Tibial nerve (tissue), 3 donors: ENCODE results near the gene OR10V1.

ENCODE experiments used
- POLR2A ChIP-seq, 2 donors: fragments of 450-650 bp; IDR thresholded peaks; one replicate each; pipeline ENCODE4 v1.6.1; 2017; ENCODE audit warnings: antibody characterized with exemption in 2 of 2, mild to moderate bottlenecking in 2 of 2, moderate library complexity in 2 of 2
- TF ChIP-seq, protein P1 (sequence below), 5 experiments: fragments of 200-600 bp in 3 of 5; fragments of 450-650 bp in 2 of 5; sonication (generic) in 3 of 5; IDR thresholded peaks; one replicate each; pipeline ENCODE4 v1.5.1; 2016 to 2019; ENCODE audit warnings: antibody characterized with exemption in 5 of 5, mild to moderate bottlenecking in 3 of 5, moderate library complexity in 2 of 5

DNA sequence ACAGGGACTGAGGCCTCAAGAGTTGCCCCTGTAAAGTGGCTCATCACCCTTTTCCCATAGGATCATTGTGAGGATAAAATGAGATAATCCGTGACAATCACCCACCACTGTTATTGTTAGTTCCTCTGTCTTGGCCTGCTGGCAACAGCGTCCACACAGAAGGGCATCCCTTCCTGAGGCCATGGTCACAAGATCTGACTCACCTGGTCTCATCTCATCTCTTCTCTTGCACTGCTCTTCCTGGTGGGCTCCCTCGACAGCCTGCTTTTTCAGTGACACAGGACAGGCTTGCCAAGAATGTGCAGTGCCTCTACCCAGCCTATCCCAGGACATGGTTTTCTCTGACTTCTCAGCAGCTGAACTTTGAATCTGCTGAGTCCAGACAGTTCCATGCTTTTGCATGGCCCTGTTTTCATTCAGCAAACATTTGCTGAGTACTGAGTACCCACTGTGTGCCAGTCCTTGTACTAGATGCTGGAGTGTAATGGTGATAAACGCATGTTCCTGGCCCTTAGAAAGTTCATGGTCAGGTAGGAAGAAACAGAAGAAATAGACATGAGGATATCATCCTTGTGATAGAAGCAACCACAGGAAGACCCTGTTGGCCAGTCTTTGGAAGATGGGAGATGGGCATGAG lies 44.9 kb upstream of the OR10V1 start:
- TF ChIP-seq, protein P1, sequence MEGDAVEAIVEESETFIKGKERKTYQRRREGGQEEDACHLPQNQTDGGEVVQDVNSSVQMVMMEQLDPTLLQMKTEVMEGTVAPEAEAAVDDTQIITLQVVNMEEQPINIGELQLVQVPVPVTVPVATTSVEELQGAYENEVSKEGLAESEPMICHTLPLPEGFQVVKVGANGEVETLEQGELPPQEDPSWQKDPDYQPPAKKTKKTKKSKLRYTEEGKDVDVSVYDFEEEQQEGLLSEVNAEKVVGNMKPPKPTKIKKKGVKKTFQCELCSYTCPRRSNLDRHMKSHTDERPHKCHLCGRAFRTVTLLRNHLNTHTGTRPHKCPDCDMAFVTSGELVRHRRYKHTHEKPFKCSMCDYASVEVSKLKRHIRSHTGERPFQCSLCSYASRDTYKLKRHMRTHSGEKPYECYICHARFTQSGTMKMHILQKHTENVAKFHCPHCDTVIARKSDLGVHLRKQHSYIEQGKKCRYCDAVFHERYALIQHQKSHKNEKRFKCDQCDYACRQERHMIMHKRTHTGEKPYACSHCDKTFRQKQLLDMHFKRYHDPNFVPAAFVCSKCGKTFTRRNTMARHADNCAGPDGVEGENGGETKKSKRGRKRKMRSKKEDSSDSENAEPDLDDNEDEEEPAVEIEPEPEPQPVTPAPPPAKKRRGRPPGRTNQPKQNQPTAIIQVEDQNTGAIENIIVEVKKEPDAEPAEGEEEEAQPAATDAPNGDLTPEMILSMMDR (IDR thresholded peaks at IDR 0.05), result no peak
- TF ChIP-seq POLR2A (IDR thresholded peaks at IDR 0.05), result no peak
